NT2/D1 (cell line): ENCODE results near the gene PLCXD1.
"Not testable (repeated sequence)": the region's sequence is repeated elsewhere in the genome, so short reads cannot be mapped to it uniquely, and the experiment has no call there.

Source experiments
- SUZ12 ChIP-seq: IDR thresholded peaks from 2 replicates; pipeline ENCODE4 v1.6.1; 2011; ENCODE audit not compliant: insufficient read length, insufficient read depth; ENCODE audit errors: extremely low read depth
- ZNF274 ChIP-seq: IDR thresholded peaks from 2 replicates; pipeline ENCODE4 v1.6.1; 2011; ENCODE audit warnings: mild to moderate bottlenecking, low read depth, low read length

DNA sequence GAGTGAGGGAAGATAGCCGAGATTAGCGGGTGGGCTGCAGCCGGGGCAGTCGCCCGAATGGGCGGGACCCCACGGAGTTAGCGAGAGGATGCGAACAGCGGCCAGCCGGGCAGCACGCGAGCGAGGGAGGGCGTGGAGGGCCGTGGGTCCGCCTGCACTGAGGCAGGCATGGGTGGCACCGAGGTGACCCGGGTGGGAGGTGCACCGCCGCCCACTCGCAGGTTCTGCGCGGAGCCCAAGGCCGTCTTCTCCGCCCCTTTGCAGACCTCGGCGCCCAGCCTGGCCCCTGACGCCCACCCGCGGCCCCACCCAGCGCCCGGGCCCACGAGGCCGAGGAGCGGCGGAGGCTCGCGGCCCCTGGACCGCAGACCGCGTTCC, 48.9 kb upstream of the PLCXD1 start:
- TF ChIP-seq SUZ12, ZNF274: not testable (repeated sequence)
